ENCODE measurements around the gene CRKL.

GRCh38 chr22:20890975-20891374, 26.2 kb upstream of the CRKL start:
- TF ChIP-seq CTCF (IDR thresholded peaks at IDR 0.05; ENCODE audit: low read depth, low read length, poor library complexity, severe bottlenecking), result no peak
- no peak for TF ChIP-seq EZH2phosphoT487 (IDR thresholded peaks at IDR 0.05; ENCODE audit: borderline replicate concordance, low read length)
